Peyer's patch (tissue), 4 donors: ENCODE results near the gene CRACR2B. TPM values are rescaled to one million over a fixed set of nuclear protein-coding genes. Genes with fewer than 3 reads are reported as not detected.

Experiments
- DNase-seq, 3 donors: peaks; one replicate each; pipeline ENCODE4 v3.0.0-alpha.2; 2017 to 2019
- H3K27ac ChIP-seq, 4 donors: fragments of 200-600 bp; sonication (generic); one replicate each; pipeline ENCODE4 v1.5.1; 2016 to 2019
- H3K27me3 ChIP-seq, 2 donors: fragments of 200-600 bp; sonication (generic); one replicate each; pipeline ENCODE4 v1.5.1; 2019
- H3K36me3 ChIP-seq, 3 donors: fragments of 200-600 bp; sonication (generic); one replicate each; pipeline ENCODE4 v1.5.1; 2016 to 2019
- H3K4me1 ChIP-seq, 4 donors: fragments of 200-600 bp; sonication (generic); one replicate each; pipeline ENCODE4 v1.5.1; 2016 to 2019
- H3K4me3 ChIP-seq, 4 donors: fragments of 200-600 bp; sonication (generic); 1 replicate in 3 of 4; 2 replicates in 1 of 4; pipeline ENCODE4 v1.5.1; 2016 to 2019; ENCODE audit warnings: mild to moderate bottlenecking in 1 of 4
- H3K9me3 ChIP-seq, 4 donors: fragments of 200-600 bp; sonication (generic); one replicate each; pipeline ENCODE4 v1.5.1; 2016 to 2019; ENCODE audit warnings: mild to moderate bottlenecking in 1 of 4
- CTCF ChIP-seq, 6 experiments: fragments of 450-650 bp in 4 of 6; fragments of 200-600 bp in 2 of 6; sonication (generic) in 1 of 6; IDR thresholded peaks; one replicate each; pipeline ENCODE4 v1.5.1; 2017 to 2019; ENCODE audit warnings: antibody characterized with exemption in 6 of 6, mild to moderate bottlenecking in 3 of 6, moderate library complexity in 1 of 6
- POLR2A ChIP-seq, 2 donors: fragments of 450-650 bp; IDR thresholded peaks; one replicate each; pipeline ENCODE4 v1.5.1; 2017; ENCODE audit warnings: antibody characterized with exemption in 2 of 2, mild to moderate bottlenecking in 2 of 2, moderate library complexity in 2 of 2
- total RNA-seq, 4 donors: library from RNA; depleted of rRNA; stranded (reverse); fragments of >200 nt; gene quantifications; one replicate each; pipeline ENCODE4 v1.1.0, GENCODE V29; 2016

Gene CRACR2B
- total RNA-seq, 4 donors from 2014 or later, result 44.0 to 175 (median 110) TPM

GRCh38 chr11:868394-868793 lies 40.7 kb downstream of the CRACR2B start:
- H3K4me3 ChIP-seq, result no peak overlapping the region
- no peak overlapping the region for H3K27ac ChIP-seq

GRCh38 chr11:868802-869201 lies 41.1 kb downstream of the CRACR2B start:
- TF ChIP-seq CTCF (IDR thresholded peaks at IDR 0.05), result no peak
- TF ChIP-seq POLR2A (IDR thresholded peaks at IDR 0.05), result no peak
- no peaks in the 10 kb centered on the region for H3K27me3 ChIP-seq
- no peak overlapping the region for H3K4me3 ChIP-seq
- H3K9me3 ChIP-seq, result no peaks in the 10 kb centered on the region
- DNase-seq, result no peak
- no peaks in the 10 kb centered on the region for H3K4me1 ChIP-seq
- H3K36me3 ChIP-seq, result no peaks in the 10 kb centered on the region
- H3K27ac ChIP-seq, result no peak overlapping the region

More at GRCh38 chr11:868394-868793, 40.7 kb downstream of the CRACR2B start:
- TF ChIP-seq CTCF (IDR thresholded peaks at IDR 0.05) (no peak), POLR2A (IDR thresholded peaks at IDR 0.05) (no peak)
- Histone ChIP-seq H3K36me3 (no peaks in the 10 kb centered on the region), H3K4me1 (no peaks in the 10 kb centered on the region), H3K9me3 (no peaks in the 10 kb centered on the region), H3K27me3 (no peaks in the 10 kb centered on the region)
- DNase-seq, result no peak

GRCh38 chr11:869399-870126 lies 41.8 kb downstream of the CRACR2B start:
- Histone ChIP-seq H3K27ac (no peak overlapping the region), H3K4me1 (no peaks in the 10 kb centered on the region), H3K36me3 (no peaks in the 10 kb centered on the region), H3K27me3 (no peaks in the 10 kb centered on the region), H3K4me3 (no peak overlapping the region), H3K9me3 (no peaks in the 10 kb centered on the region)
- TF ChIP-seq CTCF (IDR thresholded peaks at IDR 0.05), result no peak
- TF ChIP-seq POLR2A (IDR thresholded peaks at IDR 0.05), result no peak
- DNase-seq, result no peak

GRCh38 chr11:870127-870413 lies 42.4 kb downstream of the CRACR2B start:
- Histone ChIP-seq H3K27me3 (no peaks in the 10 kb centered on the region), H3K36me3 (no peaks in the 10 kb centered on the region), H3K4me3 (no peak overlapping the region), H3K27ac (no peak overlapping the region), H3K9me3 (no peaks in the 10 kb centered on the region), H3K4me1 (no peaks in the 10 kb centered on the region)
- no peak for DNase-seq
- TF ChIP-seq CTCF (IDR thresholded peaks at IDR 0.05) (no peak), POLR2A (IDR thresholded peaks at IDR 0.05) (no peak)

GRCh38 chr11:870418-870817 lies 42.7 kb downstream of the CRACR2B start:
- H3K4me3 ChIP-seq, result no peak overlapping the region
- no peaks in the 10 kb centered on the region for H3K27me3 ChIP-seq
- no peaks in the 10 kb centered on the region for H3K36me3 ChIP-seq
- no peaks in the 10 kb centered on the region for H3K4me1 ChIP-seq
- no peak overlapping the region for H3K27ac ChIP-seq
- DNase-seq, result no peak
- no peak for TF ChIP-seq CTCF (IDR thresholded peaks at IDR 0.05)
- no peak for TF ChIP-seq POLR2A (IDR thresholded peaks at IDR 0.05)
- no peaks in the 10 kb centered on the region for H3K9me3 ChIP-seq

- no peaks in the 10 kb centered on the region for H3K9me3 ChIP-seq
- no peaks in the 10 kb centered on the region for H3K27me3 ChIP-seq
- no peaks in the 10 kb centered on the region for H3K4me1 ChIP-seq
- no peak for TF ChIP-seq POLR2A (IDR thresholded peaks at IDR 0.05)
- TF ChIP-seq CTCF (IDR thresholded peaks at IDR 0.05), result no peak
- H3K4me3 ChIP-seq, result no peak overlapping the region
- no peak for DNase-seq
- H3K27ac ChIP-seq, result no peak overlapping the region
- no peaks in the 10 kb centered on the region for H3K36me3 ChIP-seq
Measured at GRCh38 chr11:871472-871871, 43.8 kb downstream of the CRACR2B start.
